Gastrocnemius medialis (tissue), 4 donors: Measurements from ENCODE around the gene SLC25A21.

Experiments used
- CTCF ChIP-seq, 5 experiments: fragments of 450-650 bp in 3 of 5; fragments of 200-600 bp in 2 of 5; sonication (generic) in 2 of 5; IDR thresholded peaks in 4 of 5; conservative IDR thresholded peaks in 1 of 5; 1 replicate in 4 of 5; 2 replicates in 1 of 5; pipeline ENCODE4 v1.5.1; 2016 to 2019; ENCODE audit warnings: antibody characterized with exemption in 5 of 5, mild to moderate bottlenecking in 3 of 5, moderate library complexity in 3 of 5
- POLR2A ChIP-seq, 2 donors: fragments of 450-650 bp; IDR thresholded peaks; one replicate each; pipeline ENCODE4 v1.6.1; 2017; ENCODE audit warnings: antibody characterized with exemption in 2 of 2, mild to moderate bottlenecking in 2 of 2, moderate library complexity in 2 of 2

DNA sequence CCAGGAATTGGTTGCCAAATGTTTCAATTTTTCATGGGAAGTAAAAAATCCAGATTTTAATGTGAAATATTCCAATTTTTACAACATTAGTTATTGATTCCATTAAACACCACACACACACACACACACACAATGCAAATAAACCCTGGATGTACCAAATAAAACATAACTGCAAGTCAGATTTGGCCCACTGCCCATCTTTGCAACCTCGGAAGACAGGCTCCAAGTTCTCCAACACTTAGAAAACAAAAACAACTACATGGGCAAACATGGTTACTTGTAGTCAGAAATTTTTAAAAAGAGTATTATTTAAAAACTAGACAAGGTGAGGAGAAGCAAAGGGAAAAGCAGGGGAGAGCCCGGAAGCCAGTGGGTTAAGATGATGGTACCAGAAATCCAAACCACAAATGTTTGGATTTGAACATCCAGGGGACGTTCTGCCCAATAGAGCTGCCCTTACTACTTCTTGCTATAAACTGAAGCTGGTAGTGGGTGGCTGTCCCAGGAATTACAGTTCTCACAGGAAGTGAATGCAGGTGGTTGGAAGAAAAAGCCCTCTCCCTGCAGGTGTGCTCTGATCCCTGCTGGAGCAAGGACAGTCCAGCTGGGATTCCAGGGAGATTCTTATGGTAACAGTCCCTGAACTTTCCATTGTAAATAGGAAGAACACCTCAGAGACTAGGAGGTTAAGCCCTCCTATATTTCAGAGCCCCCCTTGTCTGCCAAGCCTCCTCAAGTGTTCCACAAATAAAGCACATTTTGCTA is 111.7 kb downstream of the SLC25A21 start:
- TF ChIP-seq CTCF (IDR thresholded peaks at IDR 0.05 in 4 of 5, conservative IDR thresholded peaks at IDR 0.05 in 1 of 5) (no peak), POLR2A (IDR thresholded peaks at IDR 0.05) (no peak)
